SU-DHL-6 (cell line): Measurements from ENCODE around the gene PRKCA.

Source experiments
- H2AFZ ChIP-seq: fragments of 200-600 bp; sonication (generic); 2 replicates; pipeline ENCODE4 v1.6.1; 2014; ENCODE audit warnings: low read depth, mild to moderate bottlenecking, moderate library complexity, mixed read lengths, antibody characterized with exemption, low read length; ENCODE audit not compliant: severe bottlenecking
- H3F3A ChIP-seq: fragments of 200-600 bp; shearing (Covaris generic); 2 replicates; pipeline ENCODE4 v1.6.0; 2016; ENCODE audit warnings: antibody characterized with exemption, mild to moderate bottlenecking; ENCODE audit not compliant: insufficient read depth
- H3K27ac ChIP-seq: fragments of 200-600 bp; sonication (generic); 2 replicates; pipeline ENCODE4 v1.5.1; 2016; ENCODE audit warnings: low read depth, mild to moderate bottlenecking, low read length, moderate library complexity, mixed read lengths
- H3K27me3 ChIP-seq: fragments of 200-600 bp; sonication (generic), shearing (Covaris generic); 2 replicates; pipeline ENCODE4 v1.6.0; 2014; ENCODE audit warnings: mild to moderate bottlenecking, low read length
- H3K36me3 ChIP-seq: fragments of 200-600 bp; sonication (generic); 2 replicates; pipeline ENCODE4 v1.6.1; 2014; ENCODE audit warnings: mild to moderate bottlenecking, low read length, mixed read lengths
- H3K4me2 ChIP-seq: fragments of 300-600, 200-600 bp; shearing (Covaris generic), sonication (generic); 2 replicates; pipeline ENCODE4 v1.6.0; 2014; ENCODE audit warnings: low read length, low read depth, mild to moderate bottlenecking; ENCODE audit not compliant: poor library complexity, severe bottlenecking
- H3K4me3 ChIP-seq: fragments of 200-600 bp; sonication (generic); 2 replicates; pipeline ENCODE4 v1.5.1; 2014; ENCODE audit warnings: antibody characterized with exemption, low read length, mild to moderate bottlenecking, mixed read lengths; ENCODE audit not compliant: insufficient read depth, poor library complexity, severe bottlenecking
- H3K79me2 ChIP-seq: fragments of 200-600 bp; sonication (generic); 2 replicates; pipeline ENCODE4 v1.6.1; 2014; ENCODE audit warnings: mild to moderate bottlenecking, low read length, moderate library complexity; ENCODE audit not compliant: insufficient read depth
- H3K9ac ChIP-seq: fragments of 200-600 bp; sonication (generic); 2 replicates; pipeline ENCODE4 v1.7.0; 2014; ENCODE audit warnings: mild to moderate bottlenecking, low read length
- H3K9me2 ChIP-seq: fragments of 200-600 bp; sonication (generic); replicated peaks from 2 replicates; pipeline ENCODE4 v1.6.1; 2014; ENCODE audit warnings: low read length; ENCODE audit not compliant: insufficient read depth
- H3K9me3 ChIP-seq: fragments of 200-600 bp; sonication (generic); 2 replicates; pipeline ENCODE4 v1.6.1; 2014; ENCODE audit warnings: low read length, mixed read lengths; ENCODE audit not compliant: insufficient read depth
- H4K20me1 ChIP-seq: fragments of 200-600 bp; sonication (generic); 2 replicates; pipeline ENCODE4 v1.6.1; 2014; ENCODE audit warnings: low read depth, mild to moderate bottlenecking, antibody characterized with exemption, low read length, moderate library complexity, mixed read lengths
- EZH2phosphoT487 ChIP-seq: fragments of 200-600 bp; sonication (generic), shearing (Covaris generic); conservative IDR thresholded peaks from 2 replicates; pipeline ENCODE4 v1.6.1; 2018; ENCODE audit warnings: mild to moderate bottlenecking, antibody characterized with exemption, low read length, moderate library complexity, mixed read lengths
- TF ChIP-seq, protein P1 (sequence below): fragments of 200-600 bp; sonication (generic); IDR thresholded peaks from one replicate; pipeline ENCODE4 v1.5.1; 2017; ENCODE audit warnings: antibody characterized with exemption, mild to moderate bottlenecking, low read length, moderate library complexity; ENCODE audit not compliant: insufficient read depth, poor library complexity, severe bottlenecking

Gene PRKCA

DNA sequence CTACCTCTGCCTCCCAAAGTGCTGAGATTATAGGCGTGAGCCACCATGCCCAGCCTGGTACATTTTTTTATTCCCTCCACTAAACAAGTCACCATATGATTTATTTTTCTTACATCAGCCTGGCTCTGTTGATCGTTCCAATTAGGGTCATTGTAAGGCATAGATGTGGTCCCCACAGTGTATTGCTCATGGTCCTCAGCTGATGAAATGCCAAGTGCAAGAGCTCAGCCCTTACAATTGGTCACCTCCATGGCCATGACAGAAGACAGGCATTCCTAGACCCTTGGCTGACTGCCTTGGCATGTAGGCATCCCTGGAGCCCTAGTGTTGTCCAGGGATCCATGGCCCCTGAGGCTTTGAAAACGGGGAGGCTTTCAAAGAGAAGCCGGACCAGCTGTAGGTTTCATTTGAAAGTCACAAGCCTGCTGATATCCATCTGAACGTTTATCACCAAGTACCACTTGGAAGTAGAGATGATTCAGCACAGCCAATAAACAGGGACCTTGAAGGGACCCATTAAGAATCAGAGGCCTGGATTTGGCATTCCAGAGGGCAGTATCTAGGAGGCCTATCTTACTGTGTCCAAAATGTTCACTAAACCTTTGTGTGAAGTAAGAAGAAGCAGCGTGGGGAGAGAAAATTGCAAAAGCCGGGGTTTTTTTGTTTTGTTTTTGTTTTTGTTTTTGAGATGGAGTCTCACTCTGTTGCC lies 20.6 kb upstream of the PRKCA start:
- H3K9me2 ChIP-seq = no peaks in the 10 kb centered on the region
- H3K4me2 ChIP-seq = no peak overlapping the region
- H3K4me3 ChIP-seq = no peak overlapping the region
- TF ChIP-seq, protein P1, sequence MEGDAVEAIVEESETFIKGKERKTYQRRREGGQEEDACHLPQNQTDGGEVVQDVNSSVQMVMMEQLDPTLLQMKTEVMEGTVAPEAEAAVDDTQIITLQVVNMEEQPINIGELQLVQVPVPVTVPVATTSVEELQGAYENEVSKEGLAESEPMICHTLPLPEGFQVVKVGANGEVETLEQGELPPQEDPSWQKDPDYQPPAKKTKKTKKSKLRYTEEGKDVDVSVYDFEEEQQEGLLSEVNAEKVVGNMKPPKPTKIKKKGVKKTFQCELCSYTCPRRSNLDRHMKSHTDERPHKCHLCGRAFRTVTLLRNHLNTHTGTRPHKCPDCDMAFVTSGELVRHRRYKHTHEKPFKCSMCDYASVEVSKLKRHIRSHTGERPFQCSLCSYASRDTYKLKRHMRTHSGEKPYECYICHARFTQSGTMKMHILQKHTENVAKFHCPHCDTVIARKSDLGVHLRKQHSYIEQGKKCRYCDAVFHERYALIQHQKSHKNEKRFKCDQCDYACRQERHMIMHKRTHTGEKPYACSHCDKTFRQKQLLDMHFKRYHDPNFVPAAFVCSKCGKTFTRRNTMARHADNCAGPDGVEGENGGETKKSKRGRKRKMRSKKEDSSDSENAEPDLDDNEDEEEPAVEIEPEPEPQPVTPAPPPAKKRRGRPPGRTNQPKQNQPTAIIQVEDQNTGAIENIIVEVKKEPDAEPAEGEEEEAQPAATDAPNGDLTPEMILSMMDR = no peak
- TF ChIP-seq EZH2phosphoT487 = no peak
- no peaks in the 10 kb centered on the region for H3K36me3 ChIP-seq
- H3K9ac ChIP-seq = no peak overlapping the region
- H2AFZ ChIP-seq = no peak overlapping the region
- H3K27ac ChIP-seq = no peak overlapping the region
- H3F3A ChIP-seq = no peaks in the 10 kb centered on the region
- no peaks in the 10 kb centered on the region for H3K79me2 ChIP-seq
- H3K9me3 ChIP-seq = no peaks in the 10 kb centered on the region
- H3K27me3 ChIP-seq = no peaks in the 10 kb centered on the region
- no peaks in the 10 kb centered on the region for H4K20me1 ChIP-seq

DNA sequence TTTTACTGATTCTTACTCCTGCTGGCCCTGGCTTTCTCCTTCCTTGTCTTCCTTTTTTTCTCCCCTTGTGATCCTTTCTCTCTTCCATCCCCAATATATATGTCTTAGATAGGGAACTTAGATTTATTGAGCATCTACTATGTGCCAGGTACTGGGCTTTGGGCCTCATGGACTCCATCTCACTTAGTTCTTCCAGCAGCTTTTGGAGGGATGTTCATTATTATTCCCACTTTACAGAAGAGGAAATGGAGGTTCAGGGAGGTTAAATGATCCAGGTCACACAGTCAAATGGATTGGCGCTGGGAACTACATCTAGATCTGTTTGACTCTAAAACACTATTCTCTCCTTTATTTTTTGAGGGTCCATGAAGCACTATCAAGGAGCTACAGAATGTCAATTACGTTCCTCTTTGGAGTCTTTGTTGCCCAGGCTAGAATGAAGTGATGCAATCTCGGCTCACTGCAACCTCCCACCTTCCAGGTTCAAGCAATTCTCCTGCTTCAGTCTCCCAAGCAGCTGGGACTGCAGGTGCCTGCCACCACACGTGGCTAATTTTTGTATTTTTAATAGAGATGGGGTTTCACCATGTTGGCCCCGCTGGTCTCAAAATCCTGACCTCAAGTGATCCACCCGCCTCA lies 19.0 kb upstream of the PRKCA start:
- Histone ChIP-seq H3K9ac (no peak overlapping the region), H3K36me3 (no peaks in the 10 kb centered on the region), H3K79me2 (no peaks in the 10 kb centered on the region), H3K9me3 (no peaks in the 10 kb centered on the region), H3K4me3 (no peak overlapping the region), H3K27ac (no peak overlapping the region), H3F3A (no peaks in the 10 kb centered on the region), H2AFZ (no peak overlapping the region), H3K4me2 (no peak overlapping the region), H3K27me3 (no peaks in the 10 kb centered on the region), H4K20me1 (no peaks in the 10 kb centered on the region), H3K9me2 (no peaks in the 10 kb centered on the region)
- TF ChIP-seq, protein P1 = no peak
- TF ChIP-seq EZH2phosphoT487 = no peak

DNA sequence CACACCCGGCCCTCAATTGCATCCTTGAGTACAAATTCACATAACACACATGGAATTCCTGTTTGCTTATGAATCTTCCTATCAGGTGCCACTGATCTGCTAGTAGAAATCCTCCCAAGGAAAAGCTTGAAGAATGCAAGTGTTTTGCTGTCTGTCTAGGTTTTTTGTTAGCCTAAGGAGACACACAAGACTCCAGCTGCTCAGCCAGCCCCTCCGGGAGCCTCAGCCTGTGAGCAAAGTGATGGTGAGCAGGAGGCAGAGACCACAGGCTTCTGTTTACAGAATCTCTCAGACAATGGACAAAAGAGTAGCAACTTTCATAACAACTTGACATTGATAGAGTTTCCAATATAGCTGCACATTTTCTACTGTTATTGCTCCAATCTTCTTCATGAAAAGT lies 18.4 kb upstream of the PRKCA start:
- Histone ChIP-seq H3K9me2 (no peaks in the 10 kb centered on the region), H3K9ac (no peak overlapping the region), H3F3A (no peaks in the 10 kb centered on the region), H3K4me3 (no peak overlapping the region), H4K20me1 (no peaks in the 10 kb centered on the region), H3K27ac (no peak overlapping the region), H3K4me2 (no peak overlapping the region), H3K27me3 (no peaks in the 10 kb centered on the region), H2AFZ (no peak overlapping the region), H3K36me3 (no peaks in the 10 kb centered on the region), H3K79me2 (no peaks in the 10 kb centered on the region), H3K9me3 (no peaks in the 10 kb centered on the region)
- TF ChIP-seq EZH2phosphoT487 = no peak
- TF ChIP-seq, protein P1 = no peak
